Suppressor macrophage treated with lipopolysaccharide for 1 hour (primary cell): ENCODE data around the gene TYW3.

Experiments
- DNase-seq, 3 donors: peaks; one replicate each; pipeline ENCODE4 v3.0.0-alpha.2; 2020 to 2022

Gene TYW3

GRCh38 chr1:74791491-74791890, 58.5 kb downstream of the TYW3 start:
- no peak for DNase-seq

GRCh38 chr1:74799119-74799657, 66.2 kb downstream of the TYW3 start:
- no peak for DNase-seq

GRCh38 chr1:74811436-74812179, 78.7 kb downstream of the TYW3 start:
- DNase-seq, result no peak

GRCh38 chr1:74812180-74812541, 79.2 kb downstream of the TYW3 start:
- DNase-seq, result no peak
